H9 (cell line): ENCODE measurements around the gene ATP13A1. TPM values are rescaled to one million over a fixed set of nuclear protein-coding genes. Genes with fewer than 3 reads are reported as not detected.
"Not testable (repeated sequence)": the region's sequence is repeated elsewhere in the genome, so short reads cannot be mapped to it uniquely, and the experiment has no call there.

ENCODE experiments used
- DNase-seq: peaks from one replicate; pipeline ENCODE4 v3.0.0-alpha.2; 2017
- H2AFZ ChIP-seq: one replicate; pipeline ENCODE4 v1.6.1; 2013; ENCODE audit warnings: mild to moderate bottlenecking, low read length, control low read depth, moderate library complexity
- H2AK5ac ChIP-seq: 2 replicates; pipeline ENCODE4 v1.6.1; 2013; ENCODE audit warnings: low read length, control low read depth, mixed read lengths; ENCODE audit not compliant: insufficient read length
- H2BK120ac ChIP-seq: one replicate; pipeline ENCODE4 v1.6.1; 2013; ENCODE audit warnings: low read depth, mild to moderate bottlenecking, low read length, control low read depth, inconsistent platforms; ENCODE audit not compliant: poor library complexity, severe bottlenecking
- H2BK12ac ChIP-seq: 2 replicates; pipeline ENCODE4 v1.6.1; 2013; ENCODE audit warnings: low read length, control low read depth, mixed read lengths, low read depth; ENCODE audit not compliant: insufficient read length
- H2BK15ac ChIP-seq: 2 replicates; pipeline ENCODE4 v1.6.1; 2013; ENCODE audit warnings: low read depth, low read length, control low read depth
- H2BK20ac ChIP-seq: one replicate; pipeline ENCODE4 v1.6.1; 2013; ENCODE audit warnings: low read depth, mild to moderate bottlenecking, low read length, control low read depth, inconsistent platforms; ENCODE audit not compliant: poor library complexity, severe bottlenecking
- H2BK5ac ChIP-seq: 2 replicates; pipeline ENCODE4 v1.6.1; 2013; ENCODE audit warnings: low read length, control low read depth, mixed read lengths; ENCODE audit not compliant: insufficient read length
- H3K14ac ChIP-seq: 2 replicates; pipeline ENCODE4 v1.6.1; 2013; ENCODE audit warnings: low read length, control low read depth; ENCODE audit not compliant: insufficient read depth
- H3K18ac ChIP-seq: 2 replicates; pipeline ENCODE4 v1.6.1; 2013; ENCODE audit warnings: low read depth, mild to moderate bottlenecking, mixed read lengths, low read length, control low read depth; ENCODE audit not compliant: insufficient read length
- H3K23ac ChIP-seq: 2 replicates; pipeline ENCODE4 v1.6.1; 2013; ENCODE audit warnings: low read length, control low read depth, mixed read lengths, low read depth; ENCODE audit not compliant: insufficient read length
- H3K23me2 ChIP-seq: 2 replicates; pipeline ENCODE4 v1.6.1; 2013; ENCODE audit warnings: low read depth, mild to moderate bottlenecking, mixed read lengths, low read length, control low read depth; ENCODE audit not compliant: insufficient read length, poor library complexity, severe bottlenecking
- H3K27ac ChIP-seq: 2 replicates; pipeline ENCODE4 v1.5.1; 2013; ENCODE audit warnings: low read length, control low read depth, mixed read lengths, low read depth; ENCODE audit not compliant: insufficient read length
- H3K27me3 ChIP-seq: 2 replicates; pipeline ENCODE4 v1.6.1; 2013; ENCODE audit warnings: low read length, control low read depth, inconsistent platforms; ENCODE audit not compliant: insufficient read depth
- H3K4ac ChIP-seq: 2 replicates; pipeline ENCODE4 v1.6.1; 2013; ENCODE audit warnings: low read depth, mild to moderate bottlenecking, control low read depth, inconsistent platforms, low read length, moderate library complexity
- H3K4me1 ChIP-seq: 2 replicates; pipeline ENCODE4 v1.6.1; 2013; ENCODE audit warnings: low read length, control low read depth, inconsistent platforms; ENCODE audit not compliant: insufficient read depth
- H3K4me2 ChIP-seq: 2 replicates; pipeline ENCODE4 v1.6.1; 2013; ENCODE audit warnings: low read length, control low read depth, mixed read lengths; ENCODE audit not compliant: insufficient read length, insufficient read depth
- H3K56ac ChIP-seq: 2 replicates; pipeline ENCODE4 v1.6.1; 2013; ENCODE audit warnings: low read depth, mild to moderate bottlenecking, mixed read lengths, low read length, control low read depth; ENCODE audit not compliant: insufficient read length
- H3K79me1 ChIP-seq: 2 replicates; pipeline ENCODE4 v1.6.1; 2013; ENCODE audit warnings: low read depth, mild to moderate bottlenecking, moderate library complexity, low read length, control low read depth, inconsistent platforms; ENCODE audit not compliant: insufficient read depth, poor library complexity, severe bottlenecking
- H3K79me2 ChIP-seq: 2 replicates; pipeline ENCODE4 v1.6.1; 2013; ENCODE audit warnings: low read length, control low read depth, inconsistent platforms; ENCODE audit not compliant: insufficient read depth
- H3K9ac ChIP-seq: 2 replicates; pipeline ENCODE4 v1.6.1; 2013; ENCODE audit warnings: low read length, control low read depth, mixed read lengths; ENCODE audit not compliant: insufficient read length; ENCODE audit errors: extremely low read depth
- H3K9me3 ChIP-seq: one replicate; pipeline ENCODE4 v1.6.1; 2013; ENCODE audit warnings: low read depth, low read length, inconsistent platforms; ENCODE audit not compliant: control insufficient read depth
- H3T11ph ChIP-seq: one replicate; pipeline ENCODE4 v1.6.1; 2013; ENCODE audit warnings: mild to moderate bottlenecking, low read length, control low read depth, inconsistent platforms
- H4K20me1 ChIP-seq: one replicate; pipeline ENCODE4 v1.6.1; 2013; ENCODE audit not compliant: control insufficient read depth, insufficient read length, insufficient read depth
- H4K5ac ChIP-seq: 2 replicates; pipeline ENCODE4 v1.6.1; 2013; ENCODE audit warnings: low read depth, mild to moderate bottlenecking, mixed read lengths, low read length, control low read depth; ENCODE audit not compliant: insufficient read length
- H4K8ac ChIP-seq: replicated peaks from 2 replicates; pipeline ENCODE4 v1.6.1; 2013; ENCODE audit warnings: low read length, control low read depth, mixed read lengths, low read depth; ENCODE audit not compliant: insufficient read length
- H4K91ac ChIP-seq: 2 replicates; pipeline ENCODE4 v1.6.1; 2013; ENCODE audit warnings: low read depth, mild to moderate bottlenecking, moderate library complexity, mixed read lengths, low read length, control low read depth; ENCODE audit not compliant: insufficient read length
- H3K27ac Mint-ChIP-seq, 3 experiments: 2 replicates in 2 of 3; 3 replicates in 1 of 3; pipeline ENCODE4 v1.8.0; 2020 to 2021; ENCODE audit warnings: mixed read lengths in 3 of 3, mild to moderate bottlenecking in 1 of 3, moderate library complexity in 1 of 3
- H3K27me3 Mint-ChIP-seq: 2 replicates; pipeline ENCODE4 v1.8.0; 2021; ENCODE audit warnings: low read depth, mild to moderate bottlenecking, moderate library complexity, mixed read lengths
- H3K36me3 Mint-ChIP-seq, 3 experiments: 2 replicates in 2 of 3; 3 replicates in 1 of 3; pipeline ENCODE4 v1.8.0; 2020 to 2021; ENCODE audit warnings: low read depth in 3 of 3, mixed read lengths in 3 of 3; ENCODE audit not compliant: insufficient read depth in 1 of 3
- H3K4me1 Mint-ChIP-seq, 2 experiments: 2 replicates each; pipeline ENCODE4 v1.8.0; 2020; ENCODE audit warnings: mixed read lengths in 2 of 2
- H3K4me3 Mint-ChIP-seq, 2 experiments: 2 replicates in 1 of 2; 3 replicates in 1 of 2; pipeline ENCODE4 v1.8.0; 2020 to 2021; ENCODE audit warnings: mild to moderate bottlenecking in 2 of 2, mixed read lengths in 2 of 2, moderate library complexity in 1 of 2
- H3K9me3 Mint-ChIP-seq, 2 experiments: 2 replicates in 1 of 2; 3 replicates in 1 of 2; pipeline ENCODE4 v1.8.0; 2020; ENCODE audit warnings: mild to moderate bottlenecking in 2 of 2, mixed read lengths in 2 of 2, moderate library complexity in 1 of 2
- WGBS: extraction: QIAGEN DNeasy Blood & Tissue Kit; methylation state at CpG from one replicate; pipeline ENCODE4 v1.1.7; 2013; ENCODE audit warnings: missing lambda C conversion rate, low lambda C conversion rate, mixed read lengths; ENCODE audit not compliant: insufficient read length; ENCODE audit errors: extremely low coverage; 5-methylcytosine and 5-hydroxymethylcytosine counted together
- total RNA-seq: library from RNA; stranded (reverse); gene quantifications from 2 replicates; pipeline ENCODE4 v1.2.1, GENCODE V29; 2021
- TF ChIP-seq, protein P1 (sequence below): fragments of 200-600 bp; sonication (generic); conservative IDR thresholded peaks from 3 replicates; pipeline ENCODE4 v1.8.0; 2021; ENCODE audit warnings: antibody characterized with exemption, mild to moderate bottlenecking

The ATP13A1 gene
- total RNA-seq, 1 experiment from 2014 or later: 67.8 TPM

DNA sequence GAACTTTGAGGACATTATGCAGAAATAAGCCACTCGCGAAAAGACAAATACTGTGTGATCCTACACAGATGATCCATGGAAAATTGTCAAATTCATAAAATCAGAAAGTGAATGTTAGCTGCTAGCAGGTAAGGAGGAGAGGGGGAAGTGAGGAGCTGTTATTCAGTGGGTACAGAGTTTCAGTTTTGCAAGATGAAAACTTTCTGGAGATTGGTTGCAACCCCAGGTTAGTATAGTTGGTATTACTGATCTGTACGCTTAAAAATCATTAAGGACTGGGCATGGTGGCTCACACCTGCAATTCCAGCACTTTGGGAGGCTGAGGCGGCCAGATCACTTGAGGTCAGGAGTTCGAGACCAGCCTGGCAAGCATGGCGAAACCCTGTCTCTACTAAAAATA lies 23.1 kb upstream of the ATP13A1 start:
- no peak overlapping the region for H2BK15ac ChIP-seq
- no peaks in the 10 kb centered on the region for H3K9me3 ChIP-seq
- H2BK20ac ChIP-seq: no peak overlapping the region
- TF ChIP-seq, protein P1, sequence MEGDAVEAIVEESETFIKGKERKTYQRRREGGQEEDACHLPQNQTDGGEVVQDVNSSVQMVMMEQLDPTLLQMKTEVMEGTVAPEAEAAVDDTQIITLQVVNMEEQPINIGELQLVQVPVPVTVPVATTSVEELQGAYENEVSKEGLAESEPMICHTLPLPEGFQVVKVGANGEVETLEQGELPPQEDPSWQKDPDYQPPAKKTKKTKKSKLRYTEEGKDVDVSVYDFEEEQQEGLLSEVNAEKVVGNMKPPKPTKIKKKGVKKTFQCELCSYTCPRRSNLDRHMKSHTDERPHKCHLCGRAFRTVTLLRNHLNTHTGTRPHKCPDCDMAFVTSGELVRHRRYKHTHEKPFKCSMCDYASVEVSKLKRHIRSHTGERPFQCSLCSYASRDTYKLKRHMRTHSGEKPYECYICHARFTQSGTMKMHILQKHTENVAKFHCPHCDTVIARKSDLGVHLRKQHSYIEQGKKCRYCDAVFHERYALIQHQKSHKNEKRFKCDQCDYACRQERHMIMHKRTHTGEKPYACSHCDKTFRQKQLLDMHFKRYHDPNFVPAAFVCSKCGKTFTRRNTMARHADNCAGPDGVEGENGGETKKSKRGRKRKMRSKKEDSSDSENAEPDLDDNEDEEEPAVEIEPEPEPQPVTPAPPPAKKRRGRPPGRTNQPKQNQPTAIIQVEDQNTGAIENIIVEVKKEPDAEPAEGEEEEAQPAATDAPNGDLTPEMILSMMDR: no peak
- peaks cover 3 to 10% of the 10 kb centered on the region in 2 experiments; a peak in 4 of 5 replicates for H3K9me3 Mint-ChIP-seq
- no peak overlapping the region for H3K4me2 ChIP-seq
- H2BK120ac ChIP-seq: no peak overlapping the region
- H3K27ac ChIP-seq: no peak overlapping the region
- H3K9ac ChIP-seq: no peak overlapping the region
- no peak overlapping the region for H3K14ac ChIP-seq
- H4K5ac ChIP-seq: no peak overlapping the region
- H3K79me2 ChIP-seq: no peaks in the 10 kb centered on the region
- H3K27me3 ChIP-seq: no peaks in the 10 kb centered on the region
- no peaks in the 10 kb centered on the region for H3K4me1 Mint-ChIP-seq
- no peak for DNase-seq
- no peak overlapping the region for H3K4ac ChIP-seq
- no peaks in the 10 kb centered on the region for H3K79me1 ChIP-seq
- no peak overlapping the region for H2AFZ ChIP-seq
- no peak overlapping the region for H2BK12ac ChIP-seq
- H4K91ac ChIP-seq: no peak overlapping the region
- no peak overlapping the region for H3T11ph ChIP-seq
- no peaks in the 10 kb centered on the region for H4K20me1 ChIP-seq
- H2AK5ac ChIP-seq: no peak overlapping the region
- WGBS: no CpG with 5 or more reads among the region's 6 CpGs
- H3K56ac ChIP-seq: no peak overlapping the region
- no peak overlapping the region for H3K18ac ChIP-seq
- no peaks in the 10 kb centered on the region for H3K27me3 Mint-ChIP-seq
- H3K27ac Mint-ChIP-seq: no peak overlapping the region
- H3K23me2 ChIP-seq: no peaks in the 10 kb centered on the region
- H2BK5ac ChIP-seq: no peak overlapping the region
- no peak overlapping the region for H4K8ac ChIP-seq
- H3K4me1 ChIP-seq: no peaks in the 10 kb centered on the region
- H3K23ac ChIP-seq: no peak overlapping the region
- H3K36me3 Mint-ChIP-seq: peaks cover 20 to 26% (median 22%) of the 10 kb centered on the region in 3 experiments
- no peak overlapping the region for H3K4me3 Mint-ChIP-seq

DNA sequence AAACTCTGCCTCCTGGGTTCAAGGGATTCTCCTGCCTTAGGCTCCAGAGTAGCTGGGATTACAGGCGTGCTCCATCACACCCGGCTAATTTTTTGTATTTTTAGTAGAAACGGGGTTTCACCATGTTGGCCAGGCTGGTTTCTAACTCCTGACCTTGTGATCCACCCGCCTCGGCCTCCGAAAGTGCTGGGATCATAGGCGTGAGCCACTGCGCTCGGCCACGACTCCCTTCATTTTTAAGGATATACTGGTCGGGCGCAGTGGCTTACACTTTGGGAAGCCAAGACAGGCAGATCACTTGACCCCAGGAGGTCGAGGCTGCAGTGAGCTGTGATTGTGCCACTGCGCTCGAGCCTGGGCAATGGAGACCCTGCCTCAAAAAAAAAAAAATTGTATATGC lies 22.6 kb upstream of the ATP13A1 start:
- H2BK15ac ChIP-seq, H3K27me3 Mint-ChIP-seq, H4K91ac ChIP-seq, H3K27me3 ChIP-seq, H3K9me3 ChIP-seq, H2BK5ac ChIP-seq, H2AK5ac ChIP-seq, H4K20me1 ChIP-seq, H3K4ac ChIP-seq, H3K79me1 ChIP-seq, H2BK120ac ChIP-seq, H2BK20ac ChIP-seq, H3K79me2 ChIP-seq, H3K4me2 ChIP-seq, H3K27ac Mint-ChIP-seq, H3K9ac ChIP-seq, H3K4me1 ChIP-seq, H3K4me1 Mint-ChIP-seq, H4K8ac ChIP-seq, H3K14ac ChIP-seq, H2BK12ac ChIP-seq, H3K18ac ChIP-seq, DNase-seq, H3T11ph ChIP-seq, H3K27ac ChIP-seq, H3K56ac ChIP-seq, H3K23me2 ChIP-seq, H4K5ac ChIP-seq, H3K23ac ChIP-seq, H2AFZ ChIP-seq, H3K4me3 Mint-ChIP-seq: not testable (repeated sequence)
- peaks cover 25 to 30% (median 27%) of the 10 kb centered on the region in 3 experiments for H3K36me3 Mint-ChIP-seq
- no CpG with 5 or more reads among the region's 15 CpGs for WGBS
- peaks cover 3 to 10% of the 10 kb centered on the region in 2 experiments; a peak in 4 of 5 replicates for H3K9me3 Mint-ChIP-seq
